IPS DF 6.9 (cell line): ENCODE results near the gene FHIP2A.
"Not testable (repeated sequence)": the region's sequence is repeated elsewhere in the genome, so short reads cannot be mapped to it uniquely, and the experiment has no call there.

Experiments used
- DNase-seq: peaks from one replicate; pipeline ENCODE4 v3.0.0-alpha.2; 2013; ENCODE audit warnings: low read depth, low spot score
- H3K27ac ChIP-seq: one replicate; pipeline ENCODE4 v1.5.1; 2013; ENCODE audit warnings: low read length, control low read depth
- H3K27me3 ChIP-seq: 2 replicates; pipeline ENCODE4 v1.6.1; 2013; ENCODE audit warnings: mild to moderate bottlenecking, low read length; ENCODE audit not compliant: control insufficient read depth, insufficient read depth
- H3K36me3 ChIP-seq: 2 replicates; pipeline ENCODE4 v1.6.1; 2013; ENCODE audit warnings: low read length; ENCODE audit not compliant: control insufficient read depth, insufficient read depth
- H3K4me1 ChIP-seq: 2 replicates; pipeline ENCODE4 v1.6.1; 2013; ENCODE audit warnings: low read length; ENCODE audit not compliant: control insufficient read depth, insufficient read depth
- H3K4me3 ChIP-seq: 2 replicates; pipeline ENCODE4 v1.5.1; 2013; ENCODE audit warnings: mild to moderate bottlenecking, low read length
- H3K9me3 ChIP-seq: 2 replicates; pipeline ENCODE4 v1.6.1; 2013; ENCODE audit warnings: low read length, inconsistent platforms; ENCODE audit not compliant: control insufficient read depth, insufficient read depth
- WGBS: extraction: QIAGEN DNeasy Blood & Tissue Kit; methylation state at CpG from one replicate; pipeline ENCODE4 v1.1.7; 2013; ENCODE audit warnings: mixed read lengths, missing lambda C conversion rate; ENCODE audit not compliant: insufficient read length, insufficient coverage; 5-methylcytosine and 5-hydroxymethylcytosine counted together

Gene FHIP2A

GRCh38 chr10:114839901-114840300 lies 18.3 kb downstream of the FHIP2A start:
- H3K27me3 ChIP-seq: no peaks in the 10 kb centered on the region
- peaks cover 2% of the 10 kb centered on the region; the same call in 1 of the 2 replicates for H3K36me3 ChIP-seq
- no peak overlapping the region for H3K4me3 ChIP-seq
- H3K27ac ChIP-seq: no peak overlapping the region
- no peaks in the 10 kb centered on the region for H3K4me1 ChIP-seq
- no peak for DNase-seq
- WGBS: no CpG with 5 or more reads among the region's 3 CpGs
- no peaks in the 10 kb centered on the region for H3K9me3 ChIP-seq

GRCh38 chr10:114845978-114846693 lies 24.6 kb downstream of the FHIP2A start:
- no peaks in the 10 kb centered on the region for H3K27me3 ChIP-seq
- DNase-seq: no peak
- H3K9me3 ChIP-seq: no peaks in the 10 kb centered on the region
- no peak overlapping the region for H3K4me3 ChIP-seq
- H3K36me3 ChIP-seq: peaks cover 7% of the 10 kb centered on the region; the same call in 1 of the 2 replicates
- no peaks in the 10 kb centered on the region for H3K4me1 ChIP-seq
- no CpG with 5 or more reads among the region's 8 CpGs for WGBS
- no peak overlapping the region for H3K27ac ChIP-seq

- not testable (repeated sequence) for H3K4me1 ChIP-seq, H3K4me3 ChIP-seq, DNase-seq, H3K36me3 ChIP-seq, H3K27ac ChIP-seq, H3K9me3 ChIP-seq, H3K27me3 ChIP-seq
- no CpG with 5 or more reads among the region's 10 CpGs for WGBS
Observed at GRCh38 chr10:114847517-114847916, 25.9 kb downstream of the FHIP2A start.

GRCh38 chr10:114849674-114850073 lies 28.1 kb downstream of the FHIP2A start:
- Histone ChIP-seq H3K4me3 (no peak overlapping the region), H3K27ac (no peak overlapping the region), H3K36me3 (peaks cover 5% of the 10 kb centered on the region; the same call in 1 of the 2 replicates), H3K4me1 (no peaks in the 10 kb centered on the region), H3K9me3 (no peaks in the 10 kb centered on the region), H3K27me3 (no peaks in the 10 kb centered on the region)
- WGBS: 100% methylated on average over 1 of the region's 4 CpGs
- no peak for DNase-seq

GRCh38 chr10:114850126-114850525 lies 28.5 kb downstream of the FHIP2A start:
- Histone ChIP-seq H3K9me3 (no peaks in the 10 kb centered on the region), H3K36me3 (peaks cover 5% of the 10 kb centered on the region; the same call in 1 of the 2 replicates), H3K4me1 (no peaks in the 10 kb centered on the region), H3K27me3 (no peaks in the 10 kb centered on the region), H3K4me3 (no peak overlapping the region), H3K27ac (no peak overlapping the region)
- no CpG with 5 or more reads among the region's 2 CpGs for WGBS
- no peak for DNase-seq

GRCh38 chr10:114851336-114851735 lies 29.8 kb downstream of the FHIP2A start:
- whole genome bisulfite sequencing: no CpG with 5 or more reads among the region's 2 CpGs

GRCh38 chr10:114852197-114852596 lies 30.6 kb downstream of the FHIP2A start:
- H3K36me3 ChIP-seq: peaks cover 2% of the 10 kb centered on the region; the same call in 1 of the 2 replicates
- H3K27ac ChIP-seq: no peak overlapping the region
- no peaks in the 10 kb centered on the region for H3K27me3 ChIP-seq
- H3K4me1 ChIP-seq: no peaks in the 10 kb centered on the region
- no peak overlapping the region for H3K4me3 ChIP-seq
- no peak for DNase-seq
- H3K9me3 ChIP-seq: no peaks in the 10 kb centered on the region

More at GRCh38 chr10:114851336-114851735, 29.8 kb downstream of the FHIP2A start:
- H3K4me3 ChIP-seq: no peak overlapping the region
- H3K27me3 ChIP-seq: no peaks in the 10 kb centered on the region
- H3K27ac ChIP-seq: no peak overlapping the region
- no peaks in the 10 kb centered on the region for H3K9me3 ChIP-seq
- peaks cover 2% of the 10 kb centered on the region; the same call in 1 of the 2 replicates for H3K36me3 ChIP-seq
- DNase-seq: no peak
- no peaks in the 10 kb centered on the region for H3K4me1 ChIP-seq

- Histone ChIP-seq H3K4me3 (no peak overlapping the region), H3K27ac (no peak overlapping the region), H3K36me3 (peaks cover 2% of the 10 kb centered on the region; the same call in 1 of the 2 replicates), H3K27me3 (no peaks in the 10 kb centered on the region), H3K4me1 (no peaks in the 10 kb centered on the region), H3K9me3 (no peaks in the 10 kb centered on the region)
- DNase-seq: no peak
- WGBS: no CpG with 5 or more reads among the region's 1 CpG
Observed at GRCh38 chr10:114854906-114855305, 33.3 kb downstream of the FHIP2A start.

GRCh38 chr10:114855776-114856543 lies 34.4 kb downstream of the FHIP2A start:
- no CpG with 5 or more reads among the region's 7 CpGs for WGBS
- Histone ChIP-seq H3K4me3 (no peak overlapping the region), H3K36me3 (peaks cover 2% of the 10 kb centered on the region; the same call in 1 of the 2 replicates), H3K4me1 (no peaks in the 10 kb centered on the region), H3K27me3 (no peaks in the 10 kb centered on the region), H3K9me3 (no peaks in the 10 kb centered on the region), H3K27ac (no peak overlapping the region)
- DNase-seq: no peak

- H3K9me3 ChIP-seq: no peaks in the 10 kb centered on the region
- no peaks in the 10 kb centered on the region for H3K4me1 ChIP-seq
- no peak overlapping the region for H3K4me3 ChIP-seq
- WGBS: no CpG with 5 or more reads among the region's 9 CpGs
- no peaks in the 10 kb centered on the region for H3K27me3 ChIP-seq
- no peak overlapping the region for H3K27ac ChIP-seq
- H3K36me3 ChIP-seq: peaks cover 4% of the 10 kb centered on the region; the same call in 1 of the 2 replicates
- no peak for DNase-seq
Observed at GRCh38 chr10:114856544-114857287, 35.1 kb downstream of the FHIP2A start.
